Rectal smooth muscle tissue (tissue), 1 donor: Measurements from ENCODE around the gene ADGRB3.

Experiments
- H3K27ac ChIP-seq: one replicate; pipeline ENCODE4 v1.7.0; 2013; ENCODE audit warnings: low read depth, low read length, inconsistent platforms
- H3K27me3 ChIP-seq: one replicate; pipeline ENCODE4 v1.7.0; 2013; ENCODE audit warnings: low read length; ENCODE audit not compliant: control insufficient read depth, insufficient read depth
- H3K36me3 ChIP-seq: one replicate; pipeline ENCODE4 v1.7.0; 2013; ENCODE audit warnings: low read length; ENCODE audit not compliant: control insufficient read depth, insufficient read depth
- H3K4me1 ChIP-seq: one replicate; pipeline ENCODE4 v1.7.0; 2013; ENCODE audit warnings: low read length; ENCODE audit not compliant: control insufficient read depth, insufficient read depth
- H3K4me3 ChIP-seq: one replicate; pipeline ENCODE4 v1.7.0; 2013; ENCODE audit warnings: low read length
- H3K9ac ChIP-seq: one replicate; pipeline ENCODE4 v1.7.0; 2013; ENCODE audit warnings: low read length

ADGRB3 gene

DNA sequence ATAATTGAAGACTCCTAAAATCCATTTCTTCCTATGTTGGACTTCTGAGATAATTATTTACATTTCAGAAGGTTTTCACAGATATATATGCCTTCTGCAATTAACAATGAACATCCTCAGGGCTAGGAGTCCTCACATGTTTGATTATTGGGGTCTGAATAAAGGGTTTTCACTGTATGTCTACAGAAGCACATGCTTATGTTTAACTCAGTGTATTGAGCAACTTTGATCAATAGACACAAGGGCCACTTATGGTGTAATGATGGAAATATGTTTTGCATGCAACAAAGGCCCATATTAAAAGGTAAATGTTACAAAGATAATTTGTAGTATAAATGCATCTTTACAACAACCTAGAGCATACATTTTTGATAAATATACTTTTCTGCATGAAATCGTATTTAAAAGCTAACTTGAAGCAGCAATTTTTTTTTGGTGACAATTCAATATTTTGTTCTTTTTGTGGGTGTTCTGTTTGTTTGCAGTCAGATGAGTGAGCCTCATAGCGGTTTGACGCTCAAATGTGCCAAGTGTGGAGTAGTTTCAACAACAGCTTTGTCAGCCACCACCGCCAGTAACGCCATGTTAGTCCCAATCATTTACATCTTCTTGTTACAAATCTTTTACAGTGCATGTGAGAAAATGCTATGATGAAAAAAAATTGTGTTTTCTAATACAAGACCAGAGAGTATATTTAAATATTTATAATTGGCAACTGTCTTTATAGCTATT lies 703.5 kb downstream of the ADGRB3 start:
- H3K27me3 ChIP-seq = no peaks in the 10 kb centered on the region
- H3K4me3 ChIP-seq = no peak overlapping the region
- no peaks in the 10 kb centered on the region for H3K36me3 ChIP-seq
- no peaks in the 10 kb centered on the region for H3K4me1 ChIP-seq
- no peak overlapping the region for H3K27ac ChIP-seq
- no peak overlapping the region for H3K9ac ChIP-seq

DNA sequence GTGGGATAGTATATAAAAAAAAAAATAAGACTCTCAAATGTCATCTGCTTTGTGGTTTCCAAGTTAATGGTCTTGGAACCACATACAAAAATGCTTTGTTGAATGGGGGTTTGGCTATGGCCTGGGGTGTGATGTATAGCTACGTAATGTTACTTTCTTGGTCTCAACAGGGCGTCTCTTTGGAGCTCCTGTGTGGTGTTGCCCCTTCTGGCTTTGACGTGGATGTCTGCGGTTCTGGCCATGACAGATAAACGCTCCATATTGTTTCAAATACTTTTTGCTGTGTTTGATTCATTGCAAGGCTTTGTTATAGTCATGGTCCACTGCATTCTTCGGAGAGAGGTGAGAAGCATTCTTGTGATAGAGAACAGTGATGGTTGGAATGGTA lies 704.1 kb downstream of the ADGRB3 start:
- no peaks in the 10 kb centered on the region for H3K27me3 ChIP-seq
- no peak overlapping the region for H3K27ac ChIP-seq
- no peak overlapping the region for H3K9ac ChIP-seq
- no peaks in the 10 kb centered on the region for H3K36me3 ChIP-seq
- H3K4me3 ChIP-seq = no peak overlapping the region
- no peaks in the 10 kb centered on the region for H3K4me1 ChIP-seq

DNA sequence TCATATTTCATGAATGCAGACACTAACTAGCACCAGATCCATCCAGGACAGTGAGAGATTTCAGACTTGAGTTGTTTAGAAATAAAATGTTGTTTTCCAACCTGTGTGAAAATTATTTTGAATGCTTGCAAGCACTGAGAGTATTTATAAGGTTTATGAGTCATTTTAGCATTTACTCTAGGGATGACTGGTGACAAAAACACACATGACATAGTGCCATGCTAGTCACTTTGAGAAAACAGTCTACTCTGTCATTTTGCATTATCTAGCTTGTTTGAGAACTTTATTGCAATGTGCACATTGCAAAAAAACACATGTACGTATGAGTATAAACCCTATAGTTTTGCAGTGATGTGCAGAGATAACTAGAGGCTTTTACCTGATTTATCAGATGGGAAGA lies 705.1 kb downstream of the ADGRB3 start:
- no peak overlapping the region for H3K9ac ChIP-seq
- no peaks in the 10 kb centered on the region for H3K4me1 ChIP-seq
- H3K4me3 ChIP-seq = no peak overlapping the region
- H3K27ac ChIP-seq = no peak overlapping the region
- H3K27me3 ChIP-seq = no peaks in the 10 kb centered on the region
- H3K36me3 ChIP-seq = no peaks in the 10 kb centered on the region

DNA sequence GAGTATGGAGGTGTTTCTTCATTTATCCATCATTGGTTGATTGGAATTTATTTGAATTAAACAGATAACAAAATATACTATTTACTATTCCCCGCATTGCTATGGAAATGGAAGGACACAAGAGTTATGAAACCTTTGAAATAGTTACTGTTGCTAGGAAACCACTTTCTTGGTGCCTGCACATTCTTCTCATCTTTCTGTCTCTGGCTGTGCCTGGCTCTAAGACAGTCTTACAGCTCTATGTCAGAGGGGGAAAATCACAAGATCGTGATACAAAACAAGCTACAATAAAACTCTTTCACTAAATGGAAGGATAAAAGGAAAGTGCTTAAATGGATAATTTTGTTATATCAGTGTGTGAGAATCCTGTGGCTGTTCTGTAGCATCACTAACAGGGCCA lies 708.8 kb downstream of the ADGRB3 start:
- no peak overlapping the region for H3K4me3 ChIP-seq
- H3K4me1 ChIP-seq = no peaks in the 10 kb centered on the region
- no peaks in the 10 kb centered on the region for H3K36me3 ChIP-seq
- no peaks in the 10 kb centered on the region for H3K27me3 ChIP-seq
- H3K9ac ChIP-seq = no peak overlapping the region
- H3K27ac ChIP-seq = no peak overlapping the region

DNA sequence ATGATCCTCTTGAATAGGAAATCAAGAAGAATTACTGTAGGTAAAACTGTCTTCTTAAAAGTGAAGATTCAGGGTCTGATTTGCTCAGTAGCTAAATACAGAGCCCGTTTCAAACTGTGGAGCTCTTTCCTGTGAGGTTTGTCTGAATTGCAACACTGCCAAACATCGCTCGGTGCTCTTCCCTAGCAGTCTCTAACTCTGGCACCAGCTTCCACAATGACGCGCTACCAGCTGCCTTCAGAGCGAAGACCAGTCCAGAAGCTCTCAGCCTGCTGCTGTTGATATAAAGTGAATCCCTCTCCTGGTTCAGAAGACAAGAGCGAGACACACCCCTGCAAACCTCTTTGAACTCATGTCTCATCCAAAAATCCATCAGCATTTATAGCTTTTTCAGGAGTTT lies 714.7 kb downstream of the ADGRB3 start:
- Histone ChIP-seq H3K36me3 (no peaks in the 10 kb centered on the region), H3K4me3 (no peak overlapping the region), H3K9ac (no peak overlapping the region), H3K4me1 (no peaks in the 10 kb centered on the region), H3K27ac (no peak overlapping the region), H3K27me3 (no peaks in the 10 kb centered on the region)

DNA sequence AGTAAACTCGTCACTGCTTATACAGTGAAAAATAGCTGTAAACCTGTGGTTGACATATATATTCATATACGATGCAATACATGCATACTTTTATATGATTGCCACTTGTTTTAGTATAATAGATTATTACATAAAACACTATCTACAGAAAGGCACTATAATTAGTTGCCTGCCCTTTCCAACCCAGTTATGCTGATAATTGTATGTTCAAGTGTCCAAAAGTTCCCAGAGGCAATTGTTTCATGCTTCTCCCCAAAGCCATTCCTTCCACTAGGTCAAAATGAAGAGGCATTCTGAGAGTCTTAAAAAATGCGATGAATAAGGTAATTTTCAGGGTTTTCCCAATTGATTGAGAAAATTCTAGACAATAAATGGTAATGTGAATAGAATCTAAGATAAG lies 727.1 kb downstream of the ADGRB3 start:
- no peak overlapping the region for H3K9ac ChIP-seq
- no peaks in the 10 kb centered on the region for H3K27me3 ChIP-seq
- no peaks in the 10 kb centered on the region for H3K4me1 ChIP-seq
- no peak overlapping the region for H3K4me3 ChIP-seq
- H3K27ac ChIP-seq = no peak overlapping the region
- H3K36me3 ChIP-seq = no peaks in the 10 kb centered on the region

DNA sequence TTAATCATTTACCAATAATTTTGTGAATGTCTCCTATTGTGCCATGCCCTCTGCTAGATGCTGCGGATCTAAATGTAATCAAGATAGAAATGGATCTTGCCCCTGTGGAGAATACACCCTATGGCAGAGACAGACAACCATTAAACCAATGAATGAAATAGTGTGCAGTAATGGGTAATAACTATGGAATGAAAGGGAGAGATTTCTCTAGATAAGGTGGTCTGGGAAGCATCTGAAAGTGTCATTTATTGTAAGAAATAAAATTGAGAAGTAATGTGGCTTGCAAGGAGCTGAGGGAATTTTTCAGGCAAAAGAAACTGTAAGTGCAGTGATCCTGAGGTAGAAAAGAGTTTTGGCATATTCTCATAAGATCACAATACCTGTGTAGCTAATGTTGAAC lies 731.7 kb downstream of the ADGRB3 start:
- H3K4me1 ChIP-seq = no peaks in the 10 kb centered on the region
- no peaks in the 10 kb centered on the region for H3K27me3 ChIP-seq
- no peaks in the 10 kb centered on the region for H3K36me3 ChIP-seq
- H3K27ac ChIP-seq = no peak overlapping the region
- H3K9ac ChIP-seq = no peak overlapping the region
- no peak overlapping the region for H3K4me3 ChIP-seq

DNA sequence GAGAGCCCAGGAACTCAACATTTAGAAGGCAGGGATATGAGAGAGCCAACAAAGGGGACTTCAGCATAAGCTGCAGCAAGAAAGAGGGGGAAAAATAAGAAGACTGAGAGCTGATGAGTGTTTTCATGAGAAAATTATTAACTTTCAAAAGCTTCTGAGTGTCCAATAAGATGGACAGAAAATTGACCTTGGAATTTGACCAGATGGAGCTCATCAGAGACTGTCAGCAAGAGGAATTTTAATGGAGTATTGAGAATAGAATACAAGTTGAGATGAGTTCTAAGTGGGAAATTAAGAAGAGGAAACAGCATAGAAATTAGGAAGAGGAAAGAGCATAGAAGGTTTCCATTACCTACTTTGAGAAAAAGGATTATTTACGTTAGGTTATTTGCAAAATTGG lies 733.5 kb downstream of the ADGRB3 start:
- H3K36me3 ChIP-seq = no peaks in the 10 kb centered on the region
- no peak overlapping the region for H3K27ac ChIP-seq
- no peaks in the 10 kb centered on the region for H3K27me3 ChIP-seq
- no peaks in the 10 kb centered on the region for H3K4me1 ChIP-seq
- no peak overlapping the region for H3K9ac ChIP-seq
- H3K4me3 ChIP-seq = no peak overlapping the region

DNA sequence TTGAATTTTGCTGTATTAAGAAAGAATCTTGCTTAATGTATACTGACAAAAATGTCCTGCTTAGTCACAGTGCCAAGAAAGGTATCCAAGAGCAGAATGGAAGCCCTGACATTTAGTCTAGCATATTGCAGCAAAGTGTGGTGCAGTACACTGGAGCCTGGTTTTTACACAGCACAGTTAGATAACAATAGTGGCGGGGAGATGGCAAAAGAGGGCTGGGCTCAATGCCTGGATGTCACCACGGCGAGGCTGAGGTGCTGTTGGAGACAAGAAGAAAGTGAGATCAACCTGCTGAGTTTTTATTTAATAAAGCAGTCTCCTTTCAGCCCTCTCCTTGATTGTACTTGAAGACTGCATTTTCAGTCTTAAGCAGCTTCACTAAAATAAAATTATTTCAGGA lies 735.7 kb downstream of the ADGRB3 start:
- Histone ChIP-seq H3K4me3 (no peak overlapping the region), H3K27ac (no peak overlapping the region), H3K36me3 (no peaks in the 10 kb centered on the region), H3K9ac (no peak overlapping the region), H3K4me1 (no peaks in the 10 kb centered on the region), H3K27me3 (no peaks in the 10 kb centered on the region)

DNA sequence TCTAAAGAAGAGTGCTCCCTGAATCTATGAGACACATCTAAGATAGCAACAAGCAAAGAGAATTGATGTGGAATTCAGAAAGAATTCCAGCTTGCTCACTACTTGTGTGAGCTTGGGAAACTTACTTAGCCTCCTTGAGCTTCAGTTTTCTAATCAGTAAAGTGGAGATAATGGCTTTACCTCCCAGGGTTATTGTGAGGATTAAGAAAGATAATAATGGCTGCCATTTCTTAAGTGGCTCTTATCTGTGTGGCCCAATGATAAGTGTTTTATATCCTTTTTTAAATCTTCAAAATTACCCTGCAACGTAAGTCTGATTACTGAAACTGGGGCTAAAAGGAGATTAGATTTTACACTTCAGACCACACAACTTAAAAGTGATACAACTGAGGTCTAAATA lies 743.2 kb downstream of the ADGRB3 start:
- Histone ChIP-seq H3K9ac (no peak overlapping the region), H3K4me1 (no peaks in the 10 kb centered on the region), H3K36me3 (no peaks in the 10 kb centered on the region)

DNA sequence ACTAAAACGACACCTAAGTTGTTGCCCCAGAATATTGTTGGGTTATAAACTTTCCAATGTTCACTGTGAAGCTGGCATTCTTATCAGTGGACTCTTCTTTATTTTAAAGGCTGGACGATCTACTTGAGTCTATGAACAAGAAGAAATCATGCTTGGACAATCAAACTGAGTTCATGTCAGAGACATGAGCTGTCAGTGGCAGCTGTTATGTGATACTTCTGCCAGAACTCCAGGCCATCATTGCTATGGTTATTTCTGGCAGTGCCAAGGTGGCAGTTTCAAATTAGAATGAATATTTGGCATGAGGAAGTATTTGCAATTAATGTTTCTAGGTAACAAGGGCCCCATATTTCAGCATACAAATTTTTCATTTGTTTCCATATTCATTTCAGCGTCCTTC lies 744.4 kb downstream of the ADGRB3 start:
- Histone ChIP-seq H3K27ac (no peak overlapping the region), H3K27me3 (no peaks in the 10 kb centered on the region), H3K4me3 (no peak overlapping the region), H3K4me1 (no peaks in the 10 kb centered on the region), H3K36me3 (no peaks in the 10 kb centered on the region), H3K9ac (no peak overlapping the region)

More for the DNA sequence above, 743.2 kb downstream of the ADGRB3 start:
- H3K27me3 ChIP-seq = no peaks in the 10 kb centered on the region
- no peak overlapping the region for H3K27ac ChIP-seq
- no peak overlapping the region for H3K4me3 ChIP-seq

DNA sequence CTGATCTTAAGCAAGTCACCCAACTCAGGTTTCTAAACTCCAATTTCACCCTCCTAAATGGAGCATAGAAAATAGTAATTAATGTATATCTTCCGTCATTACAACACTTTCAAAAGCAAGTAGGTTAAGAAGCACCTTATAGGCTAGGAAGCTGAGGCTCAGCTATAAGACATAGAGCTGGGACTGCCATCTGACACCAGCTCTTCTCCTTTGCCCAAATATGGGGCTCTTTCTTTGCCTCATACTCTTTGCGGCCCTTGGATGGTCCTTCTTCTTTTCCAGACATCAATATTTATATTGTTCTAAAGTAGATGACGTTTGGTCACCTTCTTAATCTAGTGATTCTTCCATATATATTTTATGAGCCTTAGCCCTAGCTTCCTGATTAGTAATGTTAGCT lies 748.5 kb downstream of the ADGRB3 start:
- Histone ChIP-seq H3K4me1 (no peaks in the 10 kb centered on the region), H3K27me3 (no peaks in the 10 kb centered on the region), H3K36me3 (no peaks in the 10 kb centered on the region), H3K4me3 (no peak overlapping the region), H3K9ac (no peak overlapping the region), H3K27ac (no peak overlapping the region)

DNA sequence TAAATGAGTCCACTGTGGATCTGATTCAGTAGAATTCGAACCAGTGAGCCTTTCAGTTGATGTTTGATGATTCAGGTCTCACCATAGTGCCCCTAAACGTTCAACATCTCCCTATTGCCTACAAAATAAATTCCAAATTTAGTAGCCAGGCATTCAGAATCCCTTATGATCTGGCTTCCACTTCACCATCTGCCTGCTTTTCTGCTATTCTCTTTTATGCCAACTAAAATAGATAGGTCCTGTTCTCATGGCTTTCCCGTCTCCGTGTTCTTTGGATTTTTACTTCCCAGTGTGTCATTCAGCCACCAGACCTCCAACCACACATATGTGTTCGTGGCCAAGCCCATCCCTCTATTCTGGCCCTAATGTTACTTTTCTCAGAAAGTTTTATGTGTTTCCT lies 751.3 kb downstream of the ADGRB3 start:
- Histone ChIP-seq H3K4me3 (no peak overlapping the region), H3K27ac (no peak overlapping the region), H3K4me1 (no peaks in the 10 kb centered on the region), H3K9ac (no peak overlapping the region), H3K27me3 (no peaks in the 10 kb centered on the region), H3K36me3 (no peaks in the 10 kb centered on the region)
